OCI-LY3 (cell line): Measurements from ENCODE around the gene GALNTL6.

Source experiments
- EZH2phosphoT487 ChIP-seq: fragments of 200-600 bp; shearing (Covaris generic); IDR thresholded peaks from 2 replicates; pipeline ENCODE4 v1.6.1; 2018; ENCODE audit warnings: antibody characterized with exemption, mixed run types, low read depth
- TF ChIP-seq, protein P1 (sequence below): fragments of 200-600, 300-600 bp; sonication (generic); IDR thresholded peaks from 2 replicates; pipeline ENCODE4 v1.5.1; 2014; ENCODE audit warnings: antibody characterized with exemption, low read length, low read depth

DNA sequence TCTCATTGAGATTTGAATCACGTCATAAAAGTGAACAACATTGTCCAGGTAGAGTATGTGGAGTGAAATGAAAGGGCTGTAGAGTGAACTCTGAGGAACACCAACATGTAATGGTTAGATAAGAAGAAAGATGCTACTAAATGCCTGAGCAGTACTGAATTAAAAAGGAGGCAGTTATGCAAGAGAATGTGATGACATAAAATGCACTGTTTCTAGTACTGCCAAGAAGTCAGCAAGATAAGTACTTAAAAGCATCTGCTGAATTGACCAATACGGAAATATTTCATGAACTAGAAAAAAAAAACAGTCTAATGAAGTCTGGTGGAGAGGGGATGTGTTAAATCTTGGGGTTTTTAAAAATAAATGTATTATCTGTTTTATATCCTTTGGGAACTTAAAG lies 771.6 kb downstream of the GALNTL6 start:
- TF ChIP-seq, protein P1, sequence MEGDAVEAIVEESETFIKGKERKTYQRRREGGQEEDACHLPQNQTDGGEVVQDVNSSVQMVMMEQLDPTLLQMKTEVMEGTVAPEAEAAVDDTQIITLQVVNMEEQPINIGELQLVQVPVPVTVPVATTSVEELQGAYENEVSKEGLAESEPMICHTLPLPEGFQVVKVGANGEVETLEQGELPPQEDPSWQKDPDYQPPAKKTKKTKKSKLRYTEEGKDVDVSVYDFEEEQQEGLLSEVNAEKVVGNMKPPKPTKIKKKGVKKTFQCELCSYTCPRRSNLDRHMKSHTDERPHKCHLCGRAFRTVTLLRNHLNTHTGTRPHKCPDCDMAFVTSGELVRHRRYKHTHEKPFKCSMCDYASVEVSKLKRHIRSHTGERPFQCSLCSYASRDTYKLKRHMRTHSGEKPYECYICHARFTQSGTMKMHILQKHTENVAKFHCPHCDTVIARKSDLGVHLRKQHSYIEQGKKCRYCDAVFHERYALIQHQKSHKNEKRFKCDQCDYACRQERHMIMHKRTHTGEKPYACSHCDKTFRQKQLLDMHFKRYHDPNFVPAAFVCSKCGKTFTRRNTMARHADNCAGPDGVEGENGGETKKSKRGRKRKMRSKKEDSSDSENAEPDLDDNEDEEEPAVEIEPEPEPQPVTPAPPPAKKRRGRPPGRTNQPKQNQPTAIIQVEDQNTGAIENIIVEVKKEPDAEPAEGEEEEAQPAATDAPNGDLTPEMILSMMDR, result no peak
- no peak for TF ChIP-seq EZH2phosphoT487
